ENCODE results near the gene MAGEB16. TPM values are rescaled to one million over a fixed set of nuclear protein-coding genes. Genes with fewer than 3 reads are reported as not detected.

The MAGEB16 gene
- total RNA-seq, 6 donors from 2014 or later, result not detected

DNA sequence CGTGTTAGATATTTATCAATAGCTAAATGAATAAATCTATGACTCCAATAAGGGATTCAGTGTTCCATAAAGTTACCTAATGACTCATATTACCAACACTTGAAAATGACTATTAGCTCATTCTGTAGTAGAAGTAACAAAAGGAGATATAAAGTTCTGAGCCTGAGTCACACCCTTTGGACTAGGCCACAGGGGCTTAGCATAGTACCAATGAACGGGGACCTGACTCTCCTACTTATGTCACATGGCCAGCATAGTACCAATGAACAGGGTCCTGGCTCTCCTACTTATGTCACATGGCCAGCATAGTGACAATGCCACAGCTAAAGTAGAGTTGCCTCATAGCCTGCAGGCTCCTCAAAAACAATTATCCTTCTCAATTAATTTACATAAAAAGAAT is 43.7 kb downstream of the MAGEB16 start:
- TF ChIP-seq EP300 (IDR thresholded peaks at IDR 0.05), result no peak
- TF ChIP-seq POLR2AphosphoS5 (IDR thresholded peaks at IDR 0.05), result no peak
- TF ChIP-seq POLR2A (IDR thresholded peaks at IDR 0.05), result no peak
- no peak for TF ChIP-seq CTCF (IDR thresholded peaks at IDR 0.05)
- 15 to 77% methylated on average over 2 of the region's 2 CpGs for WGBS, 2 donors
- no peaks in the 10 kb centered on the region for H3K27me3 ChIP-seq
- H3K27ac ChIP-seq, result no peak overlapping the region
- ATAC-seq (ENCODE audit: low FRiP score in 2 of 2), result no peak
- no peaks in the 10 kb centered on the region for H3K4me1 ChIP-seq
- no peaks in the 10 kb centered on the region for H3K36me3 ChIP-seq
- H3K9me3 ChIP-seq, result no peaks in the 10 kb centered on the region
- no peak overlapping the region for H3K4me3 ChIP-seq
- DNase-seq, result no peak

DNA sequence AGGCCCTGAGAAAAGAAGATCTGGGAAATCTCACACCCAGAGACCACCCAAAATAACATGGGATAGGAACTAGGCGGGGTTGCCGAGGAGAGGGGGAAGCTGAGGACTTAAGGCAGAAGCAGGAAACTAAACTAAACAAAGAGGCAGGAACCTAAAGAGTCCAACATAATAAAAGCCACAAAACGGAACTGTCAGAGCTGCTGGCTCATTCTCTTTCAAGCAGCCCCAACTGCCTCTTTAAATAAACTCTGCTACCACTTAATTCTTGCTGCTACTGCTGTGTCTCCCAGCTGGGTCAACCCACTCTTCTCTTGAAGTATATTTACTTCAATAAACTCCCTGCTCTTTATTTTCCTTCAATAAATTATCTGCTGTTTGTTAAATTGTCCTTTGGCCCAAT is 44.5 kb downstream of the MAGEB16 start:
- no peaks in the 10 kb centered on the region for H3K9me3 ChIP-seq
- 20 to 24% methylated on average over 3 of the region's 3 CpGs for WGBS, 2 donors
- H3K27ac ChIP-seq, result no peak overlapping the region
- TF ChIP-seq POLR2AphosphoS5 (IDR thresholded peaks at IDR 0.05), result no peak
- TF ChIP-seq EP300 (IDR thresholded peaks at IDR 0.05), result no peak
- no peak for TF ChIP-seq CTCF (IDR thresholded peaks at IDR 0.05)
- no peak for TF ChIP-seq POLR2A (IDR thresholded peaks at IDR 0.05)
- H3K36me3 ChIP-seq, result no peaks in the 10 kb centered on the region
- no peak for DNase-seq
- no peak overlapping the region for H3K4me3 ChIP-seq
- H3K27me3 ChIP-seq, result no peaks in the 10 kb centered on the region
- H3K4me1 ChIP-seq, result no peaks in the 10 kb centered on the region
- no peak for ATAC-seq (ENCODE audit: low FRiP score in 2 of 2)

GRCh38 chrX:35847736-35848135 is 49.6 kb downstream of the MAGEB16 start:
- no peaks in the 10 kb centered on the region for H3K27me3 ChIP-seq
- H3K27ac ChIP-seq, result no peak overlapping the region
- DNase-seq, result no peak
- no peak for ATAC-seq (ENCODE audit: low FRiP score in 2 of 2)
- 76 to 78% methylated on average over 4 of the region's 4 CpGs for WGBS, 2 donors
- no peaks in the 10 kb centered on the region for H3K36me3 ChIP-seq
- no peaks in the 10 kb centered on the region for H3K9me3 ChIP-seq
- no peaks in the 10 kb centered on the region for H3K4me1 ChIP-seq
- no peak for TF ChIP-seq POLR2A (IDR thresholded peaks at IDR 0.05)
- TF ChIP-seq POLR2AphosphoS5 (IDR thresholded peaks at IDR 0.05), result no peak
- TF ChIP-seq CTCF (IDR thresholded peaks at IDR 0.05), result no peak
- TF ChIP-seq EP300 (IDR thresholded peaks at IDR 0.05), result no peak
- H3K4me3 ChIP-seq, result no peak overlapping the region

Other genes with a start within 250 kb of the MAGEB16 start
- gene CFAP47, start 121.4 kb downstream of the MAGEB16 start, total RNA-seq, result 10 to 100 TPM in 2 of 6 donors, 1 to 10 TPM in 3, under 1 TPM in 1; 0.03 to 38.0 (median 6.3) TPM

Data from upper lobe of left lung (tissue), 6 donors.